ENCODE measurements around the gene RGS5.
A peak's percentile ranks its signal among the peaks of the same experiment; 100 is the strongest.
"Not testable (repeated sequence)": the region's sequence is repeated elsewhere in the genome, so short reads cannot be mapped to it uniquely, and the experiment has no call there.

Gene RGS5, protein sequence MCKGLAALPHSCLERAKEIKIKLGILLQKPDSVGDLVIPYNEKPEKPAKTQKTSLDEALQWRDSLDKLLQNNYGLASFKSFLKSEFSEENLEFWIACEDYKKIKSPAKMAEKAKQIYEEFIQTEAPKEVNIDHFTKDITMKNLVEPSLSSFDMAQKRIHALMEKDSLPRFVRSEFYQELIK

DNA sequence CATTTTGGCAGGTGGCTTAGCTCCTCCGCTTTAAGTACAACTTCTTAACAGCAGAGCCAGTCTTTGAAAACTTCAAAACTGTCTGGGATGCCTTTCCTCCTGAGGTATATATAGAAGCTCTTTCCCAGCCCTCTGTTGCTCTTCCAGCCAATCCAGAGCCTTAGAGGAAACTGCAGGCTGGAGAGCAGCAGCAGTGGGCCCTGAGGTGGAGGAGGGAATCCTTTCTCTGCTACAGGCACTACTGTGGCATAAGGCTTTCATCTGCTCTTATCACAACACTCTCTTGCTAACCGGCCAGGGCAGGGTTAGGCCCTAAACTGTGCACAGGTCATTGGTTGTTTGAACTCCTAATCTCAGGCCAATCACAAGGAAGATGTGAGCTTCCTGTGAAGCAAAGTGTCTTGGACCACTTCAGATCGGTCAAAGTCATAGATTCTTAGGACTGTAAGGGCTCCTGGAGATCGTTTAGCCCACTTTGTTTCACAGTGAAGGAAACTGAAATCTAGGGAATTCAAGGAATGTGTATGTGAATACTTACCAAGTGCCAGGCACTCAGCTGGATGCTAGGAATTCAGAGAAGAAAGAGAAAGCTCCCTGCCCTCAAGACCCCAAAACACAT, at the start of gene RGS5:
Gene RGS5 (minus strand): TSS at position 84 of the 619 bp plus-strand sequence. CDS start 81 bp downstream, at position 3.
- DNase-seq, result no peak

DNA sequence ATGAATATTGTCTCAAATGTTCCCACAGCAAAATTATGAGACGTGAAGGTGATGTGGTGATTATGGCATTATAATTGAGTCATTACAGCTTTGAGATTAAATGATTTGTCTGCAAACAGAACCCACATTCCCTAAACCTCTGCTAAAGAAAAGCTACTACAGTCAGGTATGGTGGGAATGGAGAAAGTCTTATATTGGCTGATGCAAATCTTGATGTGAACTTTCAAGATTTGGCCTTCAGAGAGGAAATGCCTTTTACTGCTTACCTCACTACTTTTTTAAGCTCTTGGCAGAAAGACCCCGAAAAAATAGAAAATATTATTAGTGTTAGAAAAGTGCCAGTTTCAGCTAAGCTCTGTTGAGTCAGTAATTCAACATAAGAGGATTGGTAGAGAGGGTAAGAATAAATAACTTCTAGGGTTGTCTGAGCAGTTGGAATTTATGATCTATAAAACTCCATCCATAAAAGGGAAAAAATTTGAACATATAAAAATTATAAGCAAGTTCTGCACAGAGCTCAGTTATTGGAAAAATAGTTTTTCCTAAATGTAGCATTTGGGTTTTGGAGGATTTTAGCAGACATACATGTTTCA, 47.8 kb upstream of the RGS5 start:
- no peak for DNase-seq

DNA sequence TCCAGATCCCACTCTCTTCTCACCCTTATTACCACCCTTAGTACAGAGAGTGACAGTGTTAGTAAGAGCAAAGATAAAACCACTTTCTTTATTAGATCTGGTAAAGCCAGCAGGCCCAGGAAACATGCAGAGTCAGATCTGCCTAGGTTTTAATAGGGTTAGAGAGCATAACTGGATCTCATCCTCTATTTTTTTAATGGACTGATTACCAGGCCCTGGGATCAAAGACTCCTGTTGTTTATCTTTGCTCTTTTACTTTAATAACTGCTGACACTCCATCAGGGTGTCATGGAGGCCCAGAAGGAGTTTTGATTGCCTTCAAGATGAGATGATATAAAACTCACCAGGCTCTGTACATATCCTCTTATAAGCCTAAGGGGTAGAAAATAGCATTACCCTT, 45.3 kb upstream of the RGS5 start:
- no peak for DNase-seq

DNA sequence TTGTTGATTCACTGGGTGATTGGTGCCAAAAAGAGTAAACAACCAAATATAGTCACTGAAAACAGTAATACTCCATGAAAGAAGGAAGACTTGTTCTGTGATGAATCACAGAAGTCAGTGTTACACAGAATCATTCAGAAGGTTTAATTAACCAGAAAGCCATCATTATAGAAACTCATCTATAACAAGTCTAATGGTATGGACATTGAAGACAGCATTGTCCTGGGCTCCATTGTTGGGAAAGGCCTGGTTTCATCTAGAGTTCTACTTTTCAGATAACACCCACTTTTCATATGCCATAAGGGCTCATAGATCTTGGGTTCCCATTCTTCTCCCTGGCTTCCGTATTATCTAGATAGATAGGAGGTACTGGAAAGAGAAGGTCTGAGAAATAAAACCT, 41.9 kb upstream of the RGS5 start:
- DNase-seq, result not testable (repeated sequence)

DNA sequence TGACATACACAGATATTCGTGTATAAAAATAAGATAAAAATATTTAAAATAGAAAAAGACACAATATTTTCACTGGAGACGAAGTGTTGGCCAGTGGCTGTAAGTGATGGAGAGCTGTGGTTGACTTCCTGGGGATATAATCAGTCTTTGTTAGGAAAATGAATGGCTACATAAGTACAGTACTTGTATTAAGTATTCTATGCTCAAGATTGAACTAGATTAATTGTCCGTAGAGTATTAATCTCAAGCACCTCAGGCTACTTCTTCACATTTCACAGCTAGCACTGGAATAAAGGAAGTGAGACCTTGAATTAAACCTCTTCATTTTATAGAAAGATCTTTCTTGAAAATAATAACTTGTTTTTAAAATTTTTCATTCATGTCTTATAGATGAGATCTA, 39.0 kb upstream of the RGS5 start:
- DNase-seq, result no peak

DNA sequence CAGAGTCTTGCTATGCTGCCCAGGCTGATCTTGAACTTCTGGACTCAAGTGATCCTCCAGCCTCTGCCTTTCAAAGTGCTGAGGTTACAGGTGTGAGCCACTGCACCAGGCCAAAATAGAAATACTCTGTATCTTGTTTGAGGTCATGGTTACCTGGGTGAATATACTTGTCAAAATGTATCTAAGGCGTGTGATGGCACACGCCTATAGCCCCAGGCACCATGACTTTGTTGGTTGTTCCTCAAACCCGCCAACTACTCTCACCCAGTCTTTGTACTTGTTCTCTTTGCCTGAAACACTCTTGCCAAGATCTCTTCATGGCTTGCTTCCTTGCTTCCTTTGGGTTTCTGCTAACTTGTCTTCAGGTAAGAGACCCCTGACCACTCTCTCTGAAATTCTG, 38.0 kb upstream of the RGS5 start:
- DNase-seq, result no peak

DNA sequence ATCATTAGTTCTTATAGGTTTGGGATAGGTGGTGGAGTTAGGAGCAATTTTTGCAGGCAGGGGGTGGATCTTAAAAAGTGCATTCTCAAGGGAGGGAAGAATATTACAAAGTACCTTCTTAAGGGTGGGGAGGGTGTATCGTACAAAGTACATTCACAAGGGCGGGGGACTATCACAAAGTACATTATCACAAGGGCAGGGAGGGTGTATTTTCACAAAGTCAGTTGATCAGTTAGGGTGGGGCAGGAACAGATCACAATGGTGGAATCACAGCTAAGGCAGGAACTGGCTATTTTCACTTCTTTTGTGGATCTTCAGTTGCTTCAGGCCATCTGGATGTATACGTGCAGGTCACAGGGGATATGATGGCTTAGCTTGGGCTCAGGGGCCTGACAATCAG, 30.9 kb upstream of the RGS5 start:
- DNase-seq, result not testable (repeated sequence)

DNA sequence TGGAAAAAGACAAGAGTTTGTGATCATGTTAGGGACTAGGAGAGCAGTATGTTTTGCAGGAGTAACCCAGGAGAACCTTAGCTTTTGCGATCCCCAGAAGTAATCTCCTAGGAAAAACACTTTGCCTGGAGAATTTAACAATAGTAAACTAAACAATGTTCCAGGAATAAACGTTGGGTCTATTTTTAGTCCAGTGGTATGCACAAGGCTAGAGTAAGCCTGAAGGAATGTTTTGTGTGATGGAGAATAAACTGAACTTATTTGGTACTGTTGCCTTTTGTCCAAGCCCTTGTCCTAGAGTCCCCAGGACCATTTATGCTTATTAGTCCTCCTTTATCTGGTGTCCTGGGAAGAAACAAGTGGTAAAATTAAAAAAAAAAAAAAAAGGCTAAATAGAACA, 28.7 kb upstream of the RGS5 start:
- no peak for DNase-seq

DNA sequence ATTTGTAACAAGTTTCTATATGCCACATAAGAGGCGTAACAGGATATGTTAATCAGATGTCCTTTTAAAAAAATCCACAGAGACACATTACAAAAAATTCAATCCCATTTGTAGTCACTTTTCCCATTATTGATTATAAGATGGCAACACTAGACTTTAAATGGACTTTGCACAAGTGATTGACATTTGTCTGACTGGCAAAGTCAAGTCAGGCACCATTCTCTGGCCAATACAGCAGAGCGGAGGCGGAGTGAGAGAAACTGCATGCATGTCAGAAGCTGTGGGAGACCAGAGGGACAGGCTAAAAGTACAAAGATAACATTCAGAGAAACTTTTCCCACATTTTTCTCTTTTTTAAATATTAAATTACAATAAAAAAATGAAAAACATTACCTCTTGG, 28.1 kb upstream of the RGS5 start:
- no peak for DNase-seq

DNA sequence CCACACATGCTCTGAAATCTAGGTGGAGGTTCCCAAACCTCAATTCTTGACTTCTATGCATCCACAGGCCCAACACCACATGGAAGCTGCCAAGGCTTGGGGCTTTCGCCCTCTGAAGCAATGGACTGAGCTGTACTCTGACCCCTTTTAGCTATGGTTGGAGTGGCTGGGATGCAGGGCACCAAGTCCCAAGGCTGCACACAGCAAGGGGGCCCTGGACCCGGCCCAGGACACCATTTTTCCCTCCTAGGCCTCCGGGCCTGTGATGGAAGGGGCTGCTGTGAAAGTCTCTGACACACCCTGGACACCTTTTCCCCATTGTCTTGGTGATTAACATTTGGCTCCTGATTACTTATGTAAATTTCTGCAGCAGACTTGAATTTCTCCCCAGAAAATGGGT, 25.6 kb upstream of the RGS5 start:
- not testable (repeated sequence) for DNase-seq

DNA sequence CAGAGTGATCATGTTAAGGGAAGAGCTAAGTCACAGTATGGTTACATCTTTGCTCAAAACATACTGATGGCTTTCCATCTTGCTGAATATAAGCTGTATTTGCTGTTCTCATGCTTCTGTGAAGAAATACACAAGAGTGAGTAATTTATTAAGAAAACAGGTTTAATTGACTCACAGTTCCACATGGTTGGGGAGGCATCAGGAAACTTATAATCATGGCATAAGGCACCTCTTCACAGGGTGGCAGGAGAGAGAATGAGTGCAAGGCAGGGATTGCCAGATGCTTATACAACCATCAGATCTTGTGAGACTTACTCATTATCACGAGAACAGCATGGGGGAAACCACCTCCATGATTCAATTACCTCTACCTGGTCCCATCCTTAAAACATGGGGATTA, 24.4 kb upstream of the RGS5 start:
- DNase-seq, result no peak

DNA sequence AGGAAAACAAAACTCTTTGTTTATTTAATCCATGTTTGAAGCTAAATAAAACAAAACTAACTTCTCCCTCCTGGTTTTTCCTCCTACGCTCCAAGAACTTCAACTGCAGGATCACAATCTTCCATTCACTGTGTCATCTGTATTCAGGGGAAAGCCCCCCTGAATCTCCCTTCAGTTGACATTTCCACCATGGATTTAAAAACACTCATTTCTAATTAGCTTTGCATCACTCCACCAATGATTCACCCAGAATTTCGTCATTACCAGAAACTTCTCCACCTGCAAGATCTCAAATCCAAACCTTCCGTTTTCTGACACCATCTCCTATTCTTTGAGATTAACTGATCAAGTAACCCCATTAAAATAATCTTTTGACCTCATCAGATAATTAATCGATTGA, 10.9 kb upstream of the RGS5 start:
- DNase-seq, result no peak

DNA sequence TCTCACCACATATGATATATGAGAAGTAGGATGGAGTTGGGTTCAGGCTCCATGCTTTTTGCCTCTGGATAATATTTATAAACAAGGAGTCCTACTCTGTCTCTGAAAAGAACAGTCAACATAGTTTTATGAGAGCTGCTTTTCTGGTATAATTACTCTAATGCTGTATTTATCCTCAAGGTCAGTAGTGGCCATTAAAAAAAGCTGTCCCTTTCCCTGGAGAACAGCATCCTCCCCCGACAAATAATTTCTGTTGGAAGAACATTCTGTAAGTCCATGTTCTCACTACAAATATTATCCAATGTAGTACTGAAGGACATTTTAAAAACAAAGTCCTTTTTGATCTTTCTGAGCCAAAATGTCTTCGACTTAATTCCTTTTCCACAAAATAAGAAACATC, 9.0 kb upstream of the RGS5 start:
- no peak for DNase-seq

DNA sequence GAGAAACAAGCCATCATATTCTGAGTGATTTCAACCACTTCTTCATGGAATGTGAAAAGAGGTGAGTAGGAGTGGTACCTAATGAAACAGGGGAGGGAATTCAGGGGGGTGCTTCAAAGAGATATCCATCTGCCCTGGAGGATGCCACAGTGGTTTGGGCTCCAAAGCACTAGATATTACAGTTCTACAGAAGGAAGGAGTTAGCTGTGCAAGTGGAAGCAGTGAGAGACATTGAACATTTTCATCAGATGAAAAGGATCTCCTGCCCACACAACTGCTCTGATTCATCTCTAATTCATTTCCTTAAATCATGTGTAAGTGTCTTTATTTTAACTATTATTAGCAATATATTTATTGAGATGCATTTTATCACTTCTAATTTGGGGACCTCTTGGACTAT, 2.8 kb upstream of the RGS5 start:
- DNase-seq, result no peak

DNA sequence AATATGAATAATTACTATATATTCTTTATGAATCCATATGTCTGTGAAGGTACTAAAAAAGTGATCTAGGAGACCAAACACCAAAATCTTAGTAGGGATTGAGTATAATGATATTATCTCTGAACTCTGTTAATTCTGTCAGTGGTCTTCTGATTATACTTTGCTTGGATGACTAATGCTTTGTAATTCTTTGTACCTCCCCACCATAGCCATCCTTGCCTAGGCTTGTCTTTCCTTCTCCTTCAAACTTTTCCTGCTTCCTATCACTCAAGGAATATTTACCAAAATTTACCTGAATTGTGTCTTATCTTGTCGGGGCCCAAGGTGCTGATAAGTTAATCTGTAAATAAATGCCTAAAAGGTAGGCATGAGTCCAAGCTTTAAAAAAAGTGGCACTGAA, 845 bp upstream of the RGS5 start:
- no peak for DNase-seq

DNA sequence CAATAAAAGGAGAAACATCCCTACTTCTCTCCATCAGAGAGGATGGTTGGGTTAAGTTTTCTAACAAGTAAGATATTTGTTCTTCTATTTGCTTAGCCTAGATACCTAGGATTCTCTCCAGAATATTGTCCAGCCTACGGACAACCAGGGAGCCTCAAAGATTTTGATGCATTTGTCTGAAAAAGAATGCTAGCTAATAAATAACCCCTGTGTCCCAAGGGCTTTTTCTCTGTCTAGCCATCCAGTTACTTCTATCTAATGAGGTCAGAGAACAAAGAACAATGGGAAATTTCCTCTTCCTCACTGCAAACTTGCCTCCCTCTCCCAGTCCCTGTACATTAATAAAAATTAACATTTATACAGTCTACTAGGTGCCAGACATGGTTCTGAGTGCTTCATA, 810 bp downstream of the RGS5 start:
- no peak for DNase-seq

DNA sequence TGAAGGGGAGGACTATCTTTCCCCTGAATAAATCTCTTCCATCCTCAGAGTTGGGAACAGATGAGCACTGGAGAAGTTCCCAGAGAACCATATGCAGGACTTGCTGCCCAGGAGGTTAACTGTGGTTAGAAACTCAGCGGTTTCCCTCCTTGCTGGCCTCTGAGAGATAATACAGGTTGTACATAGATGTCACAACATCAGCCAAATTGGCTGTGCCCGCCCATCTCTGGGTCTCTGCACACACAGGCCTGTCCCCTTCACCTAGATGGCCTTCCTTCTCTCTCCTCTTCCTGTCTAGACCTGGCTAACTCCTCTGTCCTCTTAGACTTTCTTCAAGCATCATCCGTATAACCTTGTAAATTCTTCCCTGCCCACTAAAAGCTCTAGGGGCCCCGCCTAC, 5.7 kb downstream of the RGS5 start:
- DNase-seq, result no peak

DNA sequence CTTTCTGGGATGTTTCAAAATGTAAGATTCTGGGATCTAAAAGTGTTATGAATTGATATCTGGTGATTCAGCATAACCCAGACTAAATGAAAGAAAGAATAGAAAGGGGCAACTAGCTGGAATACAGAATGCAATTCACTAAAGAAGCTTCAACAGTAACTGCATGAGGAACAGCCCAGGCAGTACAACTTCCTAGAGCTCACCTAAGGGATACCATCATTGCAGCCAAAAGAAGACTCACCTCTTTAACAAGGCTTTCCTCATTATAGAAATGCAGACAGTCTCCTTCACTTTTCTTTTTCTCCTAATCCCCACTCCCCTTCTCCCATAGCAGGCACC, 6.3 kb downstream of the RGS5 start:
- DNase-seq, result no peak

DNA sequence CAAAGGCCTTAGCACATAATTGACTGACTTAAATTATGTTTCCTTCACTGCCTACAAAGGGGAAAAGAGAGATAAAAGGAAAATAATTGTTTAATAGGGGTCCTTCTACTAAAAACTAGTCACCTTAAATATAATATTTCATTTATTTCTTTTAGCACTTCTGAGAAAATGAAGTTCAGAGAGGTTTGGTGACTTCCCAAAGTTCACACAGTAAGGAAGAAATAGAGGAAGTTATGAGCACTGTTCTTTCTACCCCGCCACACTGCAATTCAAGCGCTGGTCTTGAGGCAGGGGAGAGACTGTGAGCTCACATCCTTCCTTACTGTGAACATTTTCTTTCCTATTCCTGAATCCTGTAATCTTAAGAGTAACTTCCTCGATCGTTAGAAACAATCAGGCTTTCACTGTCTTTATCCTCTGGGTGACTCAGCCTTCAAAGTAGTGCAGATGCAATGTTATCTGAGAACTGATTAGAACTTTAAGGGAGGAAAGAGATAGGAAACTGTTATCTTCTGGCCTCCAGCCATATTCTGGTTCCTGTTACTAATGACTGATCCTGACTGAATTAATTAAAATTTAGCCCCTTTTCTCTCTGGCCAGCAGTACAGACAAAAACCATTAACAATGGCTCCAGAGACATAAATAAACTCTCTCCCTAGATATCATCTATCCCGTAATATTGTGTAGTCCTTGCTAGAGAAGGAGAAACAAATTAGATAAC, 6.8 kb downstream of the RGS5 start:
- DNase-seq, result no peak

DNA sequence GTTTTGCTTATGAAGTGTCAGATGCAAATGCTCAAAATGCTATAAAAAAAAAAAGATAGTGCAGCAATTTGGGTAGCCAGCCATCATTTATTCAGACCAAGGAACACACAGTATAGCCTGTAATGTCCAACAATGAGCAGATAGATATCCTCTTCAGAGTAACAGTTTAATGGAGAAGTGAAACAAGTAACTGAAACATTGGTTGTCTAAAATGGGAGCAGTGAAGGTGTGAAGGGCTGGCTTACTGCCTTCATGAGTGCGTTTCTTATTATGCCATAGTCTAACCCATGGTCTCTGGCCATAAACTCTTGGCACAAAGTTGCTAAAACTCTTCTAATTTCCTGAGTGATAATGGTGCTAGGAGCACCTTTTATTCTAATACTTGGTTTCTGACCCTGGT, 11.4 kb downstream of the RGS5 start:
- no peak for DNase-seq

DNA sequence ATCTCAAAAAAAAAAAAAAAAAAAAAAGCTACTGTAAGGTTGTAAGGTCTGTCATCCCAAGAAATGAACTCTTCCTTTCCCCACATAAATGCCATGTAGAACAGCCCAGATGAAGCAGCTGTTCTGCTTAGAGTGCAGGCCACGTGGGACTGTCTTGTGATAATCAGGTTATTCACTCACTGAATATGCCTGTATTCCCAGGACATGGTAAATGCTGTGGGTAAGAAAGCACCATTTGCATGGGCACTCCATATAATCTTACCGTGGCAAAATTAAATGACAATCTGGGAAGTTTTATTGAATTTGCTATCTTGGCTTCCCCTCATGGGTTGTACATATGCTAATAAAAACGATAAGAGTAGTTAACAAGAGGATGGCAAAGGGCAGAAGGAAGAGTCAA, 13.8 kb downstream of the RGS5 start:
- DNase-seq, result peak; percentile 35

DNA sequence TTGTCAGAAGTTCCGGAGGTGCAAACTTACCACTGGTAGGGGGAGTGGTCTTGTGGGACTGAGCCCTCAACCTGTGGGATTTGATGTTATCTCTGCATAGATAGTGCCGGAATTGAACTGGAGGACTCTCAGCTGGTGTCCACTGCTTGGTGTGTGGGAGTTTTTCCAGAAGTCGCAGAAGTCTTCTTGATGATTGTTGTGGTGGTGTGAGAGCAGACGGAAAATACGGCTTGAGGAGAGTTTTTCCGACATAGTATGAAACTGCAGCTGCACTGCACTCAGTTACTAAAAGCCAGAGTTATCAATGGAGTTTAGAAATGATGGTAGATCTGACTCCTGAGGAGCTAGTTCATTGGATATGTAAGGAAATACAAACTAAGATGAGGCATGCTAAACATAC, 14.9 kb downstream of the RGS5 start:
- DNase-seq, result no peak

DNA sequence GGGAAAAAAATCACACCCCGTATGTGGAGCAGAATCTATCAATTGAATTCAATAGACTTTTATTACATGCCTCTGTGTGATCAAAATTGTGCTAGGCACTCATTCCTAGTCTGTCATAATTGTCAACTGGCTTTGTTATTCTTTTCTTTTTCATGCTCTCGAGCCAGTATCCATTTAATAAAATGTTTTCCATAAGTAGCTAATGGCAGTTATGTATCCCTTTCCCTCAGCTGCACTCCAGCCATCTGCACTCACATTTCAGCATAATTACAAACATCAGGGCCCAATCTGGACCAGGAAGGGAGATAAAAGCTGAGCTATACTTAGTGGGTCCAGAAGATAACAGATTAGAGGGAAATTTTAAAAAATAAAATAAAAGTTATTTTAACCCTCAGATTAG, 15.9 kb downstream of the RGS5 start:
- peak; percentile 76 for DNase-seq

DNA sequence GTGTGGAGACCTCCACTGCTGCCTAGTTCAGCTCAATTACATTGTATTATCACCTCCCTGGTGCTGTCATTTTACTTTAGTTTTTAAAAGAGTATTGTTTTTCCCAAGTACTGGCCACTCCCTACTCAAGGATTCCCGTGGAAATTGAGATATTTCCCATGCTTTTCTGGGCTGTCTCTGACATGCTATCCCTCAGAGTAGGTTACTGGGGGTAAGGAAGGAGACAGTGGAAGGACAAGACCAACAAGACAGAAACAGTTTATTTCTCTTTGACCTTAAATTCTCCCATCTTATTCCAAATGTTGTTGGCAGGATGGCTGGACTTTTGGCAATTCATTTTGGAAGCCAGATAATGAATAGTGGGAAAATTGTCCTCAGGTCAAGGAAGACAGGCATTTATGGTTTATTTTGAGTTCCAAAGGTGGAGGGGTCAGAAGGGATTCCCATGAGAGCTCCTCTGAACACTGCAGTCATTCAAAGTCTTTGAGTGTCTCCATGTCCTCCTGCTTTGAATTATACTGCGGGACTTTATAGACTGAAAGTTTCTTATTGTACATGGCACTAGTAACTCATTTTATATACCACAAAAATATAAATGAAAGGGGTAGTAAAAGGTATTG, 20.3 kb downstream of the RGS5 start:
- DNase-seq, result no peak
